ENCODE measurements around the gene RTTN.
"Not testable (repeated sequence)": the region's sequence is repeated elsewhere in the genome, so short reads cannot be mapped to it uniquely, and the experiment has no call there.

The RTTN gene

GRCh38 chr18:70124139-70124538 is 81.3 kb downstream of the RTTN start:
- Histone ChIP-seq H3K4me3 (ENCODE audit: low read depth, low read length) (no peak overlapping the region), H3K27me3 (ENCODE audit: control insufficient read depth, insufficient read depth, low read length) (no peaks in the 10 kb centered on the region), H3K9ac (ENCODE audit: low read length) (no peak overlapping the region), H3K27ac (ENCODE audit: low read depth, low read length) (no peak overlapping the region), H3K36me3 (ENCODE audit: control insufficient read depth, insufficient read depth, low read length) (peaks cover 8% of the 10 kb centered on the region), H3K4me1 (ENCODE audit: control insufficient read depth, insufficient read depth, low read length) (no peaks in the 10 kb centered on the region), H3K9me3 (ENCODE audit: control insufficient read depth, insufficient read depth, low read depth, low read length) (no peaks in the 10 kb centered on the region)

- Histone ChIP-seq H3K4me3 (ENCODE audit: low read depth, low read length) (no peak overlapping the region), H3K27me3 (ENCODE audit: control insufficient read depth, insufficient read depth, low read length) (no peaks in the 10 kb centered on the region), H3K9ac (ENCODE audit: low read length) (no peak overlapping the region), H3K36me3 (ENCODE audit: control insufficient read depth, insufficient read depth, low read length) (peaks cover 3% of the 10 kb centered on the region; the same call in 1 of the 2 replicates), H3K9me3 (ENCODE audit: control insufficient read depth, insufficient read depth, low read depth, low read length) (no peaks in the 10 kb centered on the region), H3K27ac (ENCODE audit: low read depth, low read length) (no peak overlapping the region), H3K4me1 (ENCODE audit: control insufficient read depth, insufficient read depth, low read length) (no peaks in the 10 kb centered on the region)
These were observed 83.6 kb downstream of the RTTN start for GRCh38 chr18:70121842-70122241.

GRCh38 chr18:70116949-70117348 is 88.5 kb downstream of the RTTN start:
- Histone ChIP-seq H3K27ac (ENCODE audit: low read depth, low read length) (no peak overlapping the region), H3K9ac (ENCODE audit: low read length) (no peak overlapping the region), H3K9me3 (ENCODE audit: control insufficient read depth, insufficient read depth, low read depth, low read length) (no peaks in the 10 kb centered on the region), H3K36me3 (ENCODE audit: control insufficient read depth, insufficient read depth, low read length) (no peaks in the 10 kb centered on the region), H3K4me3 (ENCODE audit: low read depth, low read length) (no peak overlapping the region), H3K27me3 (ENCODE audit: control insufficient read depth, insufficient read depth, low read length) (no peaks in the 10 kb centered on the region), H3K4me1 (ENCODE audit: control insufficient read depth, insufficient read depth, low read length) (no peaks in the 10 kb centered on the region)

GRCh38 chr18:70113511-70113910 is 92.0 kb downstream of the RTTN start:
- Histone ChIP-seq H3K4me3 (ENCODE audit: low read depth, low read length) (no peak overlapping the region), H3K4me1 (ENCODE audit: control insufficient read depth, insufficient read depth, low read length) (no peaks in the 10 kb centered on the region), H3K9ac (ENCODE audit: low read length) (no peak overlapping the region), H3K27me3 (ENCODE audit: control insufficient read depth, insufficient read depth, low read length) (no peaks in the 10 kb centered on the region), H3K36me3 (ENCODE audit: control insufficient read depth, insufficient read depth, low read length) (peaks cover 8% of the 10 kb centered on the region; the same call in 1 of the 2 replicates), H3K27ac (ENCODE audit: low read depth, low read length) (no peak overlapping the region), H3K9me3 (ENCODE audit: control insufficient read depth, insufficient read depth, low read depth, low read length) (no peaks in the 10 kb centered on the region)

GRCh38 chr18:70110678-70111077 is 94.8 kb downstream of the RTTN start:
- Histone ChIP-seq H3K9me3 (ENCODE audit: control insufficient read depth, insufficient read depth, low read depth, low read length) (no peaks in the 10 kb centered on the region), H3K4me3 (ENCODE audit: low read depth, low read length) (no peak overlapping the region), H3K36me3 (ENCODE audit: control insufficient read depth, insufficient read depth, low read length) (peaks cover 18% of the 10 kb centered on the region)

GRCh38 chr18:70107091-70107490 is 98.4 kb downstream of the RTTN start:
- Histone ChIP-seq H3K4me3 (ENCODE audit: low read depth, low read length) (no peak overlapping the region), H3K4me1 (ENCODE audit: control insufficient read depth, insufficient read depth, low read length) (no peaks in the 10 kb centered on the region), H3K9me3 (ENCODE audit: control insufficient read depth, insufficient read depth, low read depth, low read length) (peaks cover 4% of the 10 kb centered on the region; the same call in 1 of the 2 replicates), H3K27ac (ENCODE audit: low read depth, low read length) (no peak overlapping the region), H3K9ac (ENCODE audit: low read length) (no peak overlapping the region), H3K36me3 (ENCODE audit: control insufficient read depth, insufficient read depth, low read length) (peaks cover 23% of the 10 kb centered on the region), H3K27me3 (ENCODE audit: control insufficient read depth, insufficient read depth, low read length) (no peaks in the 10 kb centered on the region)

More at GRCh38 chr18:70110678-70111077, 94.8 kb downstream of the RTTN start:
- Histone ChIP-seq H3K9ac (ENCODE audit: low read length) (no peak overlapping the region), H3K4me1 (ENCODE audit: control insufficient read depth, insufficient read depth, low read length) (no peaks in the 10 kb centered on the region), H3K27me3 (ENCODE audit: control insufficient read depth, insufficient read depth, low read length) (no peaks in the 10 kb centered on the region), H3K27ac (ENCODE audit: low read depth, low read length) (no peak overlapping the region)

GRCh38 chr18:70102854-70103253 is 102.6 kb downstream of the RTTN start:
- H3K9ac ChIP-seq (ENCODE audit: low read length); H3K27ac ChIP-seq (ENCODE audit: low read depth, low read length): not testable (repeated sequence)
- peaks cover 14% of the 10 kb centered on the region for H3K36me3 ChIP-seq (ENCODE audit: control insufficient read depth, insufficient read depth, low read length)

GRCh38 chr18:70089858-70090257 is 115.6 kb downstream of the RTTN start:
- Histone ChIP-seq H3K9me3 (ENCODE audit: control insufficient read depth, insufficient read depth, low read depth, low read length) (no peaks in the 10 kb centered on the region), H3K36me3 (ENCODE audit: control insufficient read depth, insufficient read depth, low read length) (peaks cover 10% of the 10 kb centered on the region), H3K9ac (ENCODE audit: low read length) (no peak overlapping the region), H3K4me3 (ENCODE audit: low read depth, low read length) (no peak overlapping the region), H3K27ac (ENCODE audit: low read depth, low read length) (no peak overlapping the region), H3K4me1 (ENCODE audit: control insufficient read depth, insufficient read depth, low read length) (no peaks in the 10 kb centered on the region), H3K27me3 (ENCODE audit: control insufficient read depth, insufficient read depth, low read length) (no peaks in the 10 kb centered on the region)

More at GRCh38 chr18:70102854-70103253, 102.6 kb downstream of the RTTN start:
- H3K4me1 ChIP-seq (ENCODE audit: control insufficient read depth, insufficient read depth, low read length); H3K4me3 ChIP-seq (ENCODE audit: low read depth, low read length); H3K27me3 ChIP-seq (ENCODE audit: control insufficient read depth, insufficient read depth, low read length): not testable (repeated sequence)
- H3K9me3 ChIP-seq (ENCODE audit: control insufficient read depth, insufficient read depth, low read depth, low read length) = peaks cover 12% of the 10 kb centered on the region

GRCh38 chr18:70086085-70086484 is 119.4 kb downstream of the RTTN start:
- Histone ChIP-seq H3K9me3 (ENCODE audit: control insufficient read depth, insufficient read depth, low read depth, low read length) (no peaks in the 10 kb centered on the region), H3K9ac (ENCODE audit: low read length) (no peak overlapping the region), H3K27ac (ENCODE audit: low read depth, low read length) (no peak overlapping the region), H3K4me1 (ENCODE audit: control insufficient read depth, insufficient read depth, low read length) (no peaks in the 10 kb centered on the region), H3K27me3 (ENCODE audit: control insufficient read depth, insufficient read depth, low read length) (no peaks in the 10 kb centered on the region), H3K36me3 (ENCODE audit: control insufficient read depth, insufficient read depth, low read length) (peaks cover 7% of the 10 kb centered on the region), H3K4me3 (ENCODE audit: low read depth, low read length) (no peak overlapping the region)

- Histone ChIP-seq H3K4me3 (ENCODE audit: low read depth, low read length) (no peak overlapping the region), H3K9me3 (ENCODE audit: control insufficient read depth, insufficient read depth, low read depth, low read length) (no peaks in the 10 kb centered on the region), H3K27ac (ENCODE audit: low read depth, low read length) (no peak overlapping the region), H3K27me3 (ENCODE audit: control insufficient read depth, insufficient read depth, low read length) (no peaks in the 10 kb centered on the region), H3K36me3 (ENCODE audit: control insufficient read depth, insufficient read depth, low read length) (peaks cover 7% of the 10 kb centered on the region), H3K4me1 (ENCODE audit: control insufficient read depth, insufficient read depth, low read length) (no peaks in the 10 kb centered on the region), H3K9ac (ENCODE audit: low read length) (no peak overlapping the region)
These were observed 119.8 kb downstream of the RTTN start for GRCh38 chr18:70085641-70086040.

GRCh38 chr18:70082430-70082829 is 123.1 kb downstream of the RTTN start:
- Histone ChIP-seq H3K9me3 (ENCODE audit: control insufficient read depth, insufficient read depth, low read depth, low read length) (no peaks in the 10 kb centered on the region), H3K36me3 (ENCODE audit: control insufficient read depth, insufficient read depth, low read length) (peaks cover 3% of the 10 kb centered on the region), H3K27me3 (ENCODE audit: control insufficient read depth, insufficient read depth, low read length) (no peaks in the 10 kb centered on the region)

GRCh38 chr18:70078106-70078505 is 127.4 kb downstream of the RTTN start:
- Histone ChIP-seq H3K4me3 (ENCODE audit: low read depth, low read length) (no peak overlapping the region), H3K27ac (ENCODE audit: low read depth, low read length) (no peak overlapping the region), H3K4me1 (ENCODE audit: control insufficient read depth, insufficient read depth, low read length) (no peaks in the 10 kb centered on the region), H3K9me3 (ENCODE audit: control insufficient read depth, insufficient read depth, low read depth, low read length) (no peaks in the 10 kb centered on the region), H3K27me3 (ENCODE audit: control insufficient read depth, insufficient read depth, low read length) (no peaks in the 10 kb centered on the region), H3K9ac (ENCODE audit: low read length) (no peak overlapping the region), H3K36me3 (ENCODE audit: control insufficient read depth, insufficient read depth, low read length) (peaks cover 5% of the 10 kb centered on the region; the same call in 1 of the 2 replicates)

More at GRCh38 chr18:70082430-70082829, 123.1 kb downstream of the RTTN start:
- H3K27ac ChIP-seq (ENCODE audit: low read depth, low read length) = no peak overlapping the region
- no peak overlapping the region for H3K9ac ChIP-seq (ENCODE audit: low read length)
- no peak overlapping the region for H3K4me3 ChIP-seq (ENCODE audit: low read depth, low read length)
- no peaks in the 10 kb centered on the region for H3K4me1 ChIP-seq (ENCODE audit: control insufficient read depth, insufficient read depth, low read length)
